Omental fat pad (tissue), 4 donors: Measurements from ENCODE around the gene AUTS2. TPM values are rescaled to one million over a fixed set of nuclear protein-coding genes. Genes with fewer than 3 reads are reported as not detected.

Experiments used
- ATAC-seq: fragments of 150-250 bp; one replicate; pipeline ENCODE4 v1.9.1; 2016; ENCODE audit warnings: mild to moderate bottlenecking, moderate library complexity; ENCODE audit not compliant: low FRiP score
- DNase-seq: peaks from one replicate; pipeline ENCODE4 v3.0.0-alpha.2; 2019; ENCODE audit warnings: low spot score
- total RNA-seq, 4 donors: library from RNA; depleted of rRNA; stranded (reverse); fragments of >200 nt; gene quantifications; one replicate each; pipeline ENCODE4 v1.1.0, GENCODE V29; 2016
- TF ChIP-seq, protein P1 (sequence below), 3 donors: fragments of 450-650 bp; IDR thresholded peaks; one replicate each; pipeline ENCODE4 v1.5.1; 2016 to 2017; ENCODE audit warnings: antibody characterized with exemption in 3 of 3, mild to moderate bottlenecking in 3 of 3, moderate library complexity in 2 of 3

Gene AUTS2
- total RNA-seq, 4 donors from 2014 or later: 13.2 to 27.0 (median 21.2) TPM

DNA sequence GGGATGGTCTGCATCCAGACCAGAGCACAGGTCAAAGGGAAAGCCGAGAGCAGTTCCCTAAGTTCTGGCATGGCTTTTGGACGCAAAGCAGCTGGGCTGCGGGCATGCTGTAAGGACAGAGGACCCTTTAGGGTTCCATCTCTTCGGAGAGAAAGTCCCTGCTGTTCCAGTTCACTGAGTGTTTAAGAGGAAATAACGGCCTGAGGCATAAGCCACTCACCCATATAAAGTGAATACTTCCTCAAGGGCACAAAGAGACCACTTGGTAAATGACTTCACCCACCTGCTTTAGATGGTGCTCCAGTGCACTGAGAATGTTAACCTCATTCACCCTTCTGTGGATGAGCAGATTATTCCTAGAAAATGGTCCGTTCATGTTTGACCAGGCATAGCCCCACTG lies 946.9 kb downstream of the AUTS2 start:
- TF ChIP-seq, protein P1, sequence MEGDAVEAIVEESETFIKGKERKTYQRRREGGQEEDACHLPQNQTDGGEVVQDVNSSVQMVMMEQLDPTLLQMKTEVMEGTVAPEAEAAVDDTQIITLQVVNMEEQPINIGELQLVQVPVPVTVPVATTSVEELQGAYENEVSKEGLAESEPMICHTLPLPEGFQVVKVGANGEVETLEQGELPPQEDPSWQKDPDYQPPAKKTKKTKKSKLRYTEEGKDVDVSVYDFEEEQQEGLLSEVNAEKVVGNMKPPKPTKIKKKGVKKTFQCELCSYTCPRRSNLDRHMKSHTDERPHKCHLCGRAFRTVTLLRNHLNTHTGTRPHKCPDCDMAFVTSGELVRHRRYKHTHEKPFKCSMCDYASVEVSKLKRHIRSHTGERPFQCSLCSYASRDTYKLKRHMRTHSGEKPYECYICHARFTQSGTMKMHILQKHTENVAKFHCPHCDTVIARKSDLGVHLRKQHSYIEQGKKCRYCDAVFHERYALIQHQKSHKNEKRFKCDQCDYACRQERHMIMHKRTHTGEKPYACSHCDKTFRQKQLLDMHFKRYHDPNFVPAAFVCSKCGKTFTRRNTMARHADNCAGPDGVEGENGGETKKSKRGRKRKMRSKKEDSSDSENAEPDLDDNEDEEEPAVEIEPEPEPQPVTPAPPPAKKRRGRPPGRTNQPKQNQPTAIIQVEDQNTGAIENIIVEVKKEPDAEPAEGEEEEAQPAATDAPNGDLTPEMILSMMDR (IDR thresholded peaks at IDR 0.05): no peak
- DNase-seq (no peak), ATAC-seq (no peak)

DNA sequence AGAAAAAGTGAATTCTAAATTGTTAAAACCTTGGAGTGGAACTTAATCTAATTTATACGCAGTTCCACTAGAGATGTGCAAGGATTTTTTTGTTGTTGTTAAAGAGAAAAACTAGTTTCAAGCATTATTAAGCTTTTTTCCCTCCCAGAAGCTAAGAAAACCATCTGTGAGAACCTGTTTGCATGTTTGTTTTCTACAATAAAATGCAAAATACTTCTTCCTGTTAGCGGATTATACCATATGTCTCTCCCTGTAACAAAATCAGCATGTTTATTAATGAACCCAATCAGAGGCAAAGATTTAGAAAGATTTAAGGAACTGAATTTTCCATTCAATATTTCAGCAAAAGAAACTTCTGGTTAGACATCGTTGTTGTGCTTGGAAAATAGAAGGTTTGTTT lies 953.9 kb downstream of the AUTS2 start:
- TF ChIP-seq, protein P1 (IDR thresholded peaks at IDR 0.05): no peak
- ATAC-seq (no peak), DNase-seq (no peak)

DNA sequence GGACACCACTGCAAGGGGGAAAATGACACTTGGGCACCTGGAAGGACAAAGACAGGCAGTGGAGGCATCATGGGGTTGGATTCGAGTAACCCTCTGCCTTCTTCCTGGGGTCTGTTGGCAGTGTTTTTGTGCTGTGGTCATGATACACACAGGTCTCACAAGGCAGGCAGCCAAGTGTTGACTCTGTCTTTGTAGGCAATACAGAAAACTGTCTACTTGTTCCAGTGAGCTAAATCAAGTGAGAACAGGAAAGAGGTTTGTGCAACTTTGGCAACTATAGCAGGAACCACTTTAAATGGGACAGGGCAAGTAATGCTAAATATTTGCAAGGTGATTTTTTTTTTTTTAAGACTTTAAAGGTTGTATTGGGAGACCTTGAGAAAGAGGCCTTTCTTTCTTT lies 955.1 kb downstream of the AUTS2 start:
- ATAC-seq (no peak), DNase-seq (no peak)
- TF ChIP-seq, protein P1 (IDR thresholded peaks at IDR 0.05): no peak

DNA sequence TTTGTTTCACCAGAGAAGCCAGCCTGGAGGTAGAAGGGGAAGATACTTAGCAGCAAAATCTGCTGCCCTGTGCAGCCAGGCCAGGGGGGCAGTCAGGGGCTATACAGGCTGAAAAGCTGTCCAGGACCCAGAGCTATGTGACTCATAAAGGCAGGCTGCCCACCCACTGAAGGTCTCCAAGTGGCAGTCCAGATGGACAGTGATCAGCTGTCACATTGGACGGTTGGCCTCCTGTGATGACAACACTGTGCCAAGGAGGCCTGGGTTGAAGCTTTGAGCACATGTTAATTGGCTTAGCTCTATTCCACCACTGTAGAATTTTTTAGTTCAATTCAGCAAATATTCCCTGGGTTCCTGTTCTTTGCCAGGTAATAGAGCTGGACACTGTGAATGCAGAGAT lies 956.4 kb downstream of the AUTS2 start:
- TF ChIP-seq, protein P1 (IDR thresholded peaks at IDR 0.05): no peak
- ATAC-seq: no peak
- no peak for DNase-seq

DNA sequence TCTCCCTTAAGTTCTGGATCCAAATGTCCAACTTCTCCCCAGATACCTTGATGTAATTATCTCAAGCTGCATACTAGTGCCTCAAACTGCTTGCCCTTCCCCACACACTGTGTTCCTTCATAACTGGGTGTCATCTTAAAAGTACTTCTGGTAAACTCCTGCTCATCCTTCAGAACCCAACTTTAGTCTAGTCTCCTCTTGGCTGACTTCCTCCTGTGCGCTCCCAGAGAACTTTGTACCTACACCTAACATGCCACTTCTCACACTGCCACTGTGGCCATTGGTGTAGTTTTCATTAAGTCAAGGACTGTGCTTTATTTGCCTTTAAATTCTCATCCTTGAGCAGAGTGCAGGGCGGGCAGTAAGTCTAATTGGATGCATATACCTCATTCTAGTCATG lies 958.5 kb downstream of the AUTS2 start:
- no peak for ATAC-seq
- TF ChIP-seq, protein P1 (IDR thresholded peaks at IDR 0.05): no peak

DNA sequence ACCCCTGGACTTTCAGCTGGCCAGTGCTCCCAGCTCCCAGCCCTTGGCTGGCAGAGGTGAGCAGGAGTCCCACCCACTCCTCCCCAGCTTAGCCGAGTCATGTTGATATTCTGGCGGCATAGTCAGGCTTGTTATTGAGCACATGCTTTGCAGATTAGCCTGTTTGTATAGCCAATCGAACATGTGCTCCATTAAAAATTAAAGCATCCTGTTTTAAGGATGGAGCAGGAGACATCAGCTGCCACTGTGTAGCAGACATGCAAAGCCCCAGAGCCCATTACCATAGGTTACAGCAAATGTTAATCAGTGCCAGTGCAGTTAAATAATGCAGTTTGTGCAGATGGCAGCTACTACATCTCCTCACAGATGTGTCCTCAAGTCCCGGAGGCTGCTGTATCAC lies 959.1 kb downstream of the AUTS2 start:
- TF ChIP-seq, protein P1 (IDR thresholded peaks at IDR 0.05): no peak
- no peak for ATAC-seq
- no peak for DNase-seq

More for the DNA sequence above, 958.5 kb downstream of the AUTS2 start:
- no peak for DNase-seq

DNA sequence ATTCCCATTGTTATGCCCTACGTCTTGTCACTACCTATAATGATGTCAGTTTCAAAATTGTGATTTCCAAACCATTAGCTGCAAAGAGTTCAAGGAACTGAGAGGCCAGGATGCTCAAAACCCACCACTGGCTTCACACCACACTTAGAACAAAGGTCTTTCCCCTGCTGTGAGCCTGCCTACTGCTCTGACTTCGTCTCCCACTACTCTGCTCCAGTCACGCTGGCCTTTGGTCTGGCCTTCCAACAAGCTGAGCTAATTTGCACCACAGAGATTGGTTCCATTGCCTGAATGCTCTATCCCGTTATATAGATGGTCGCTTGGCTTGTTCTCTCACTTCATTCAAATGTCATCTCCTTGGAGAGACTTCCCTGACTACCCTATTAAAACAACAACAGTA lies 961.5 kb downstream of the AUTS2 start:
- DNase-seq (no peak), ATAC-seq (no peak)
- TF ChIP-seq, protein P1 (IDR thresholded peaks at IDR 0.05): no peak
